ENCODE measurements around the gene TJP2.

GRCh38 chr9:69173497-69173890 lies 583 bp upstream of the TJP2 start:
- no peak for TF ChIP-seq CTCF (IDR thresholded peaks at IDR 0.05; ENCODE audit: poor library complexity, severe bottlenecking)
- no peak for TF ChIP-seq TAF1 (IDR thresholded peaks at IDR 0.05; ENCODE audit: low read depth)
- no peak for TF ChIP-seq EZH2 (IDR thresholded peaks at IDR 0.05; ENCODE audit: borderline replicate concordance, insufficient read depth, low read length, poor library complexity, severe bottlenecking)
- no peak for TF ChIP-seq EP300 (conservative IDR thresholded peaks at IDR 0.05; ENCODE audit: poor library complexity, severe bottlenecking)

Measured in neural cell (in vitro differentiated cells).